Loucy (cell line): ENCODE results near the gene ANKRD36C.
"Not testable (repeated sequence)": the region's sequence is repeated elsewhere in the genome, so short reads cannot be mapped to it uniquely, and the experiment has no call there.

Experiments used
- H2AFZ ChIP-seq: fragments of 200-600 bp; sonication (generic); 2 replicates; pipeline ENCODE4 v1.6.0; 2016; ENCODE audit warnings: antibody characterized with exemption, mild to moderate bottlenecking, low read length, moderate library complexity
- H3F3A ChIP-seq: fragments of 200-600 bp; 2 replicates; pipeline ENCODE4 v1.6.0; 2016; ENCODE audit warnings: antibody characterized with exemption, low read depth, mild to moderate bottlenecking
- H3K27me3 ChIP-seq: fragments of 200-600 bp; sonication (generic); 2 replicates; pipeline ENCODE4 v1.6.1; 2014; ENCODE audit warnings: low read length, mild to moderate bottlenecking; ENCODE audit not compliant: insufficient read depth, poor library complexity, severe bottlenecking
- H3K36me3 ChIP-seq: fragments of 200-600 bp; sonication (generic); 2 replicates; pipeline ENCODE4 v1.6.1; 2016; ENCODE audit warnings: low read length; ENCODE audit not compliant: insufficient read depth
- H3K4me1 ChIP-seq: fragments of 200-600 bp; sonication (generic); 2 replicates; pipeline ENCODE4 v1.5.1; 2014; ENCODE audit warnings: low read length, mild to moderate bottlenecking; ENCODE audit not compliant: insufficient read depth, poor library complexity, severe bottlenecking
- H3K4me2 ChIP-seq: fragments of 200-600 bp; sonication (generic); 2 replicates; pipeline ENCODE4 v1.6.0; 2014; ENCODE audit warnings: antibody characterized with exemption, low read length, low read depth, mild to moderate bottlenecking; ENCODE audit not compliant: poor library complexity, severe bottlenecking
- H3K4me3 ChIP-seq: fragments of 200-600 bp; sonication (generic); 2 replicates; pipeline ENCODE4 v1.5.1; 2014; ENCODE audit warnings: low read length, mild to moderate bottlenecking, mixed read lengths; ENCODE audit not compliant: poor library complexity, severe bottlenecking
- H3K79me2 ChIP-seq: fragments of 200-600 bp; sonication (generic); 2 replicates; pipeline ENCODE4 v1.6.1; 2014; ENCODE audit warnings: low read length; ENCODE audit not compliant: insufficient read depth
- H3K9ac ChIP-seq: fragments of 200-600 bp; sonication (generic); 2 replicates; pipeline ENCODE4 v1.6.0; 2014; ENCODE audit warnings: mild to moderate bottlenecking, low read depth, low read length, moderate library complexity; ENCODE audit not compliant: poor library complexity, severe bottlenecking
- H3K9me2 ChIP-seq: fragments of 200-600 bp; sonication (generic); replicated peaks from 2 replicates; pipeline ENCODE4 v1.6.1; 2016; ENCODE audit warnings: low read depth, low read length, mixed read lengths
- H3K9me3 ChIP-seq: fragments of 200-600 bp; sonication (generic); 2 replicates; pipeline ENCODE4 v1.6.1; 2014; ENCODE audit warnings: mild to moderate bottlenecking, antibody characterized with exemption, low read length, low read depth; ENCODE audit not compliant: insufficient read depth
- H4K20me1 ChIP-seq: fragments of 200-600 bp; sonication (generic); 2 replicates; pipeline ENCODE4 v1.6.0; 2014; ENCODE audit warnings: antibody characterized with exemption, low read length, mild to moderate bottlenecking; ENCODE audit not compliant: insufficient read depth, poor library complexity, severe bottlenecking

ANKRD36C gene

DNA sequence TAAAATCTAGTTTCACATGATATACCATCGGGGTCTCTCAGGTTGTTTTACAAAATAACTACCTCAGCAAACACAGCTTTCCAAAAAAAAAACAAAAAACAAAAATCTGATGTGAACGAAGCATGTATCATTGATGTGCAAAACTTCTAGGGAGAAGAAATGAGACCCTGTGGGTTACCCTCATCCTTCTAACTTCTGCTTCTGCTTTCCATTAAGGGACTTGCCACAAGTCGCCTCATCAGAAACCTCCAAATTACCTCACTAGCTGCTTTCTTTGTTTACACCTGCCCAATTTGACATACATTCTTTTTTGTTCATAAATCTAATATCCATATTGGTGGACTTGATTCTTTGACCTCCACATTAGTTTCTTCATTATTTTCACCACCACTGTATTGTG lies 60.9 kb downstream of the ANKRD36C start:
- not testable (repeated sequence) for H3K36me3 ChIP-seq, H3K27me3 ChIP-seq, H3K4me3 ChIP-seq, H2AFZ ChIP-seq, H3K9me2 ChIP-seq, H3K4me2 ChIP-seq, H3K9ac ChIP-seq, H4K20me1 ChIP-seq, H3K4me1 ChIP-seq, H3K9me3 ChIP-seq, H3K79me2 ChIP-seq, H3F3A ChIP-seq

DNA sequence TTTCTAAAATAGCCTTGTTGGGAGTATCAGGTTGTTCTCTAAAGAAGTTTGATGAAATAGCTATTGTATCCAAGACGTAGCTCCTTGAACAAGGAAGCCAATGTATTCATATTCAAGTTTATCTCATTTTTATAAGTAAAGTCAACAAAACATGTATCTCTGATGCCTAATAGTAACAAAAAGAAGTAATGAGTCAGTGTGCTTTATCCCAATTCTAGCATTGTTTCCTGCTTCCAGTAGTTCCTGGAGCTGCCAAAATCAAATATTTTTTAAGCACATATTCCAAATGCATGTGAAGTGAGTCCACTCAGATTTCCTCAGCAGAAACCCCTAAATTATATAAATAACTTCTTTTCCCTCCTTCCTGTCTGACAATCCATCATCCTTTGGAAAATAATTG lies 74.6 kb downstream of the ANKRD36C start:
- H3K79me2 ChIP-seq, H2AFZ ChIP-seq, H3K4me1 ChIP-seq, H3K4me3 ChIP-seq, H3K9ac ChIP-seq, H3K27me3 ChIP-seq, H3K9me3 ChIP-seq, H3K4me2 ChIP-seq, H3K9me2 ChIP-seq, H4K20me1 ChIP-seq, H3F3A ChIP-seq: not testable (repeated sequence)
- peaks cover 23% of the 10 kb centered on the region; the same call in 1 of the 2 replicates for H3K36me3 ChIP-seq

DNA sequence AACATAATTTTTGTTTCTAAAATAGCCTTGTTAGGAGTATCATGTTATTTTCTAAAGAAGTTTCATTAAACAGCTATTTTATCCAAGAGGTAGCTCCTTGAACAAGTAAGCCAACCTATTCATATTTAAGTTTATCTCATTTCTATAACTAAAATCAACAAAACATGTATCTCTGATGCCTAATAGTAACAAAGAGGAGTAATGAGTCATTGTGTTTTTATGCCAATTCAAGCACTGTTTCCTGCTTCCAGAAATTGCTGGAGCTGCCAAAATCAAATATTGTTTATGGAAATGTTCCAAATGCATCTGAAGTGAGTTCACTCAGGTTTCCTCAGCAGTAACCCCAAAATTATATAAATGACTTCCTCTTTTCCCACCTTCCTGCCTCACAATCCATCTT lies 76.5 kb downstream of the ANKRD36C start:
- not testable (repeated sequence) for H3K4me2 ChIP-seq, H3K27me3 ChIP-seq, H3K9ac ChIP-seq, H3K79me2 ChIP-seq, H4K20me1 ChIP-seq, H3K9me3 ChIP-seq, H3K4me3 ChIP-seq, H3K4me1 ChIP-seq, H3K9me2 ChIP-seq, H3F3A ChIP-seq, H2AFZ ChIP-seq
- peaks cover 26% of the 10 kb centered on the region; the same call in 1 of the 2 replicates for H3K36me3 ChIP-seq

- not testable (repeated sequence) for H3F3A ChIP-seq, H3K4me3 ChIP-seq, H3K4me2 ChIP-seq, H3K27me3 ChIP-seq, H3K9ac ChIP-seq, H3K9me2 ChIP-seq, H2AFZ ChIP-seq, H3K79me2 ChIP-seq, H4K20me1 ChIP-seq, H3K9me3 ChIP-seq, H3K4me1 ChIP-seq
- peaks cover 18% of the 10 kb centered on the region; the same call in 1 of the 2 replicates for H3K36me3 ChIP-seq
These were observed 80.2 kb downstream of the ANKRD36C start for GRCh38 chr2:95911431-95911830.

DNA sequence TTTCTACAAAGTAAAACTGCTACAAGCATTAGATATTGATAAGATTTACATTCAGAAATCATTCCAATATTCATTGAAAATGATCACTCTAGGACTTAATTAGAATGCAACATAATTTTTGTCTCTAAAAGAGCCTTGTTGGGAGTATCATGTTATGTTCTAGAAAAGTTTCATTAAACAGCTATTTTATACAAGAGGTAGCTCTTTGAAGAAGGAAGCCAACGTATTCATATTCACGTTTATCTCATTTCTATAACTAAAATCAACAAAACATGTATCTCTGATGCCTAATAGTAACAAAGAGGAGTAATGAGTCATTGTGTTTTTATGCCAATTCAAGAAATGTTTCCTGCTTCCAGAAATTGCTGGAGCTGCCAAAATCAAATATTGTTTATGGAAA lies 97.2 kb downstream of the ANKRD36C start:
- H2AFZ ChIP-seq, H4K20me1 ChIP-seq, H3F3A ChIP-seq, H3K9me2 ChIP-seq, H3K9ac ChIP-seq, H3K4me3 ChIP-seq, H3K27me3 ChIP-seq, H3K4me1 ChIP-seq, H3K4me2 ChIP-seq, H3K9me3 ChIP-seq, H3K79me2 ChIP-seq: not testable (repeated sequence)
- peaks cover 11% of the 10 kb centered on the region; the same call in 1 of the 2 replicates for H3K36me3 ChIP-seq

- not testable (repeated sequence) for H3K4me2 ChIP-seq, H3K9ac ChIP-seq, H3K79me2 ChIP-seq, H3F3A ChIP-seq, H4K20me1 ChIP-seq, H3K9me3 ChIP-seq, H3K36me3 ChIP-seq, H2AFZ ChIP-seq, H3K9me2 ChIP-seq, H3K27me3 ChIP-seq, H3K4me3 ChIP-seq, H3K4me1 ChIP-seq
These were observed 123.7 kb downstream of the ANKRD36C start for GRCh38 chr2:95867929-95868328.

GRCh38 chr2:95867047-95867677 lies 124.5 kb downstream of the ANKRD36C start:
- H3K4me3 ChIP-seq, H3K9ac ChIP-seq, H3K27me3 ChIP-seq, H4K20me1 ChIP-seq, H2AFZ ChIP-seq, H3K4me1 ChIP-seq, H3K79me2 ChIP-seq, H3F3A ChIP-seq, H3K36me3 ChIP-seq, H3K4me2 ChIP-seq, H3K9me2 ChIP-seq, H3K9me3 ChIP-seq: not testable (repeated sequence)
